T-cell (primary cell): ENCODE data around the gene OFD1. TPM values are rescaled to one million over a fixed set of nuclear protein-coding genes. Genes with fewer than 3 reads are reported as not detected.

Experiments
- ATAC-seq, 4 experiments: fragments of 200-7000 bp in 3 of 4; fragments of 150-1000 bp in 1 of 4; cut with Tn5 transposase; replicated peaks in 1 of 4; 1 replicate in 3 of 4; 2 replicates in 1 of 4; pipeline ENCODE4 v1.10.0; 2021; ENCODE audit warnings: moderate library complexity in 3 of 4, mild to moderate bottlenecking in 2 of 4, moderate number of reproducible peaks in 1 of 4
- CTCF ChIA-PET, 2 donors: fragments of 300-600 bp; sonication (Branson Sonifier 250); formaldehyde crosslinking; loops; one replicate each; lab custom pipeline; 2022; ENCODE audit warnings: antibody characterized with exemption in 2 of 2; lab: Charles Lee
- POLR2A ChIA-PET, 2 donors: fragments of 300-600 bp; sonication (Branson Sonifier 250); formaldehyde crosslinking; loops; one replicate each; lab custom pipeline; 2022; ENCODE audit warnings: antibody characterized with exemption in 2 of 2; lab: Charles Lee
- DNase-seq, 35 experiments: peaks; one replicate each; pipeline versions ENCODE4 v3.0.0 to v3.0.0-alpha.2; 2013 to 2023
- H3K27ac ChIP-seq: one replicate; pipeline ENCODE4 v1.5.1; 2013; ENCODE audit warnings: low read length
- H3K27me3 ChIP-seq, 2 experiments: replicated peaks in 1 of 2; 1 replicate in 1 of 2; 2 replicates in 1 of 2; pipeline versions ENCODE4 v1.6.1 to v1.7.0; 2013; ENCODE audit warnings: low read length in 1 of 2, mixed read lengths in 1 of 2; ENCODE audit not compliant: control insufficient read depth in 2 of 2, insufficient read depth in 2 of 2; ENCODE audit errors: extremely low read depth in 1 of 2
- H3K36me3 ChIP-seq, 2 donors: 1 replicate in 1 of 2; 2 replicates in 1 of 2; pipeline versions ENCODE4 v1.6.1 to v1.7.0; 2013; ENCODE audit warnings: low read length in 1 of 2; ENCODE audit not compliant: control insufficient read depth in 2 of 2, insufficient read depth in 1 of 2; ENCODE audit errors: extremely low read depth in 1 of 2
- H3K4me1 ChIP-seq, 2 experiments: 1 replicate in 1 of 2; 2 replicates in 1 of 2; pipeline versions ENCODE4 v1.6.1 to v1.7.0; 2013; ENCODE audit warnings: low read length in 2 of 2, mixed read lengths in 1 of 2; ENCODE audit not compliant: insufficient read depth in 2 of 2, control insufficient read depth in 1 of 2; ENCODE audit errors: extremely low read depth in 1 of 2
- H3K4me3 ChIP-seq, 2 donors: 1 replicate in 1 of 2; 2 replicates in 1 of 2; pipeline versions ENCODE4 v1.5.1 to v1.7.0; 2013; ENCODE audit warnings: mild to moderate bottlenecking in 2 of 2, low read length in 1 of 2, moderate library complexity in 1 of 2; ENCODE audit not compliant: control insufficient read depth in 1 of 2; ENCODE audit errors: extremely low read depth in 1 of 2
- H3K9me3 ChIP-seq: 2 replicates; pipeline ENCODE4 v1.7.0; 2013
- H3K27ac Mint-ChIP-seq, 2 donors: one replicate each; pipeline ENCODE4 v1.8.0; 2020 to 2021; ENCODE audit warnings: mild to moderate bottlenecking in 2 of 2, mixed read lengths in 2 of 2
- H3K27me3 Mint-ChIP-seq, 2 donors: one replicate each; pipeline ENCODE4 v1.8.0; 2021 to 2022; ENCODE audit warnings: mixed read lengths in 2 of 2
- H3K36me3 Mint-ChIP-seq: one replicate; pipeline ENCODE4 v1.8.0; 2021; ENCODE audit warnings: mixed read lengths
- H3K4me1 Mint-ChIP-seq, 3 donors: one replicate each; pipeline ENCODE4 v1.8.0; 2020 to 2022; ENCODE audit warnings: mixed read lengths in 3 of 3, mild to moderate bottlenecking in 1 of 3
- H3K4me3 Mint-ChIP-seq, 3 donors: one replicate each; pipeline ENCODE4 v1.8.0; 2020 to 2022; ENCODE audit warnings: mild to moderate bottlenecking in 3 of 3, mixed read lengths in 3 of 3, moderate library complexity in 3 of 3
- H3K9me3 Mint-ChIP-seq, 3 donors: one replicate each; pipeline ENCODE4 v1.8.0; 2020 to 2022; ENCODE audit warnings: mixed read lengths in 3 of 3
- WGBS: methylation state at CpG from one replicate; pipeline ENCODE4 v1.1.5; 2013; ENCODE audit warnings: missing lambda C conversion rate; ENCODE audit not compliant: insufficient coverage; 5-methylcytosine and 5-hydroxymethylcytosine counted together
- total RNA-seq, 35 experiments: library from RNA in 6 of 35; stranded (reverse) in 6 of 35; fragments of 120-200 nt in 1 of 35; gene quantifications; one replicate each; pipeline versions ENCODE4 v1.2.1 to v1.2.4 and lab custom pipeline; 2013 to 2026

OFD1 gene
- total RNA-seq, 5 donors from 2014 or later (not counting 1 experiment from before 2014, with no cell fraction given): 78.8 to 96.8 (median 89.3) TPM

DNA sequence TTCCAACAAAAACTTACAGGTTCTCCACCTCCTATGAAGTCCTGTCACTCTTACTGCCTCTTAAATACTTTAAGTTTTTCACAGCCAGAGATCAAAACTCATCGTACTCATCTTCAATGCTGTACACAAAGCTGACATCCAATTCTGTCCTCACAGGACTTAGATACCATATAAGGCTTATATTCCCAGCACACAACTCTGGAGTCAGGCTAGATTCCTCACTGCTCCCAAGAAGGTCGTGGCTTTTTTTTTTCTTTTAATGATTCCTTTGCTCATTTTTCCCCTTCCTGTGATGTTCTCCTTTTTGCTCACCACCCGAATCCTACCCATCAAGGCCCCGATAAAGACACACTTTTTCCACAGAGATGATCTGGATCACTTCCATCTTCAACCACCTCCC is 1.0 kb upstream of the OFD1 start:
- Histone ChIP-seq H3K9me3 (no peaks in the 10 kb centered on the region), H3K4me3 (peak overlapping the region in 1 of 2 donors; percentile 92), H3K4me1 (peaks cover 12 to 15% of the 10 kb centered on the region in 2 experiments), H3K36me3 (peaks cover 0 to 8% of the 10 kb centered on the region in 2 donors), H3K27ac (peak overlapping the region; percentile 98), H3K27me3 (no peaks in the 10 kb centered on the region)
- H3K27me3 Mint-ChIP-seq: peaks cover 0 to 7% of the 10 kb centered on the region in 2 donors
- ChIA-PET POLR2A (interaction anchor here in 1 of 2 donors (2.0 to 3.0 kb wide), 2 partner anchors 9 to 18 kb away, joined by 8 to 14 read pairs; no protein-coding TSS in a partner anchor), CTCF (interaction anchor here (0.6 to 1.9 kb wide), 4 partner anchors 8 to 64 kb away, joined by 3 to 9 read pairs (median 4); no protein-coding TSS in a partner anchor)
- H3K4me3 Mint-ChIP-seq: peak overlapping the region; percentile 83 to 94 (median 89)
- DNase-seq (no peak), ATAC-seq (no peak)
- 67% methylated on average over 1 of the region's 4 CpGs for WGBS
- peaks cover 47 to 75% (median 74%) of the 10 kb centered on the region in 3 donors for H3K4me1 Mint-ChIP-seq
- no peaks in the 10 kb centered on the region for H3K9me3 Mint-ChIP-seq
- H3K27ac Mint-ChIP-seq: peak overlapping the region; percentile 91 to 98
- peaks cover 32% of the 10 kb centered on the region for H3K36me3 Mint-ChIP-seq

- peak overlapping the region; percentile 79 for H3K27ac ChIP-seq
- ChIA-PET CTCF (no interaction called here), POLR2A (interaction anchor here (0.5 to 0.7 kb wide), 3 partner anchors 9 to 1982 kb away, joined by 3 to 4 read pairs (median 4); no protein-coding TSS in a partner anchor)
- H3K36me3 ChIP-seq: peaks cover 0 to 30% of the 10 kb centered on the region in 2 donors
- no peaks in the 10 kb centered on the region for H3K9me3 ChIP-seq
- H3K4me1 Mint-ChIP-seq: peaks cover 24 to 46% (median 33%) of the 10 kb centered on the region in 3 donors
- no peaks in the 10 kb centered on the region for H3K9me3 Mint-ChIP-seq
- no CpG with 5 or more reads among the region's 6 CpGs for WGBS
- peaks cover 14% of the 10 kb centered on the region for H3K36me3 Mint-ChIP-seq
- no peak overlapping the region for H3K4me3 ChIP-seq
- H3K4me1 ChIP-seq: peaks cover 0 to 8% of the 10 kb centered on the region in 2 experiments
- peaks cover 0 to 7% of the 10 kb centered on the region in 2 donors for H3K27me3 Mint-ChIP-seq
- ATAC-seq (no peak), DNase-seq (no peak)
- H3K4me3 Mint-ChIP-seq: peak overlapping the region in 1 of 3 donors; percentile 13
- peak overlapping the region; percentile 11 to 89 for H3K27ac Mint-ChIP-seq
- no peaks in the 10 kb centered on the region for H3K27me3 ChIP-seq
Observed at GRCh38 chrX:13741695-13742094, 7.1 kb downstream of the OFD1 start.

- WGBS: no CpG with 5 or more reads among the region's 13 CpGs
- DNase-seq (peak in 29 of 35 experiments; percentile 6 to 72 (median 23)), ATAC-seq (peak; percentile 45 to 91 (median 70))
- H3K9me3 ChIP-seq: no peaks in the 10 kb centered on the region
- peaks cover 0 to 8% of the 10 kb centered on the region in 2 experiments for H3K4me1 ChIP-seq
- ChIA-PET POLR2A (interaction anchor here in 1 of 2 donors (0.5 to 1.3 kb wide), 4 partner anchors 8 to 73 kb away, joined by 3 to 11 read pairs (median 3); partner anchors contain the start of genes OFD1 and TRAPPC2), CTCF (interaction anchor here (0.5 to 0.6 kb wide), 3 partner anchors 8 to 15 kb away, joined by 3 to 4 read pairs (median 3); no protein-coding TSS in a partner anchor)
- H3K36me3 ChIP-seq: peaks cover 0 to 31% of the 10 kb centered on the region in 2 donors
- Mint-ChIP-seq H3K36me3 (peaks cover 20% of the 10 kb centered on the region), H3K9me3 (no peaks in the 10 kb centered on the region), H3K27ac (peak overlapping the region; percentile 88 to 89), H3K4me3 (peak overlapping the region; percentile 50 to 70 (median 56)), H3K27me3 (peaks cover 0 to 5% of the 10 kb centered on the region in 2 donors), H3K4me1 (peaks cover 21 to 46% (median 29%) of the 10 kb centered on the region in 3 donors)
- peak overlapping the region; percentile 79 for H3K27ac ChIP-seq
- no peaks in the 10 kb centered on the region for H3K27me3 ChIP-seq
- peak overlapping the region in 1 of 2 donors; percentile 17 for H3K4me3 ChIP-seq
Observed at GRCh38 chrX:13742397-13743176, 8.0 kb downstream of the OFD1 start.

DNA sequence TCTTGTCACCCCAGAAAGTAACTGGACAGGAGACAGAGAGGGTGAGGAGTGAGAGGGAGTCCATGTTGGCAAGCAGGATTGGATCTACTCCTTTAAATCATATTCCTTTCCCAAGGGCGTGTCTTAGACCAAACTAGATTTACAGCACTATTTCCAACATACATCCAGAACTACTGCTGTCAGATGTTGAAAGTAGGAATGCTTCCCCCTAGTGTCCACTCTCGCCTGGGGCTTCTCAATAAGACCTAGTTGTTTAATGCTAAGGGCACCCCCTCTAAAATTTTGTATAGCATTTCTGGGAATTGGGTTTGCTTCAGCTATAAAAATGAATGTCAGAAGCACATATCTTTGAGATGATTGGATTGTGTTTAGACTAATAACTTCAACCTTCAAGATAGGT is 13.3 kb downstream of the OFD1 start:
- no peaks in the 10 kb centered on the region for H3K9me3 Mint-ChIP-seq
- no peaks in the 10 kb centered on the region for H3K27me3 Mint-ChIP-seq
- no peak overlapping the region for H3K27ac ChIP-seq
- ATAC-seq (peak in 3 of 4 experiments; percentile 37 to 57 (median 38)), DNase-seq (peak in 25 of 35 experiments; percentile 7 to 66 (median 22))
- peaks cover 0 to 42% of the 10 kb centered on the region in 2 donors for H3K36me3 ChIP-seq
- H3K4me1 ChIP-seq: peaks cover 0 to 6% of the 10 kb centered on the region in 2 experiments
- no peaks in the 10 kb centered on the region for H3K27me3 ChIP-seq
- no peak overlapping the region for H3K4me3 ChIP-seq
- H3K36me3 Mint-ChIP-seq: peaks cover 34% of the 10 kb centered on the region
- ChIA-PET CTCF (interaction anchor here (0.6 to 2.2 kb wide), 6 partner anchors 9 to 241 kb away, joined by 3 to 10 read pairs (median 4); partner anchors contain the start of genes OFD1 (in 1 of the 2) and TRAPPC2 (in 1 of the 2)), POLR2A (no interaction called here)
- WGBS: no CpG with 5 or more reads among the region's 2 CpGs
- H3K9me3 ChIP-seq: no peaks in the 10 kb centered on the region
- H3K4me3 Mint-ChIP-seq: no peak overlapping the region
- H3K27ac Mint-ChIP-seq: peak overlapping the region in 1 of 2 donors; percentile 66
- peaks cover 13 to 44% (median 22%) of the 10 kb centered on the region in 3 donors for H3K4me1 Mint-ChIP-seq

DNA sequence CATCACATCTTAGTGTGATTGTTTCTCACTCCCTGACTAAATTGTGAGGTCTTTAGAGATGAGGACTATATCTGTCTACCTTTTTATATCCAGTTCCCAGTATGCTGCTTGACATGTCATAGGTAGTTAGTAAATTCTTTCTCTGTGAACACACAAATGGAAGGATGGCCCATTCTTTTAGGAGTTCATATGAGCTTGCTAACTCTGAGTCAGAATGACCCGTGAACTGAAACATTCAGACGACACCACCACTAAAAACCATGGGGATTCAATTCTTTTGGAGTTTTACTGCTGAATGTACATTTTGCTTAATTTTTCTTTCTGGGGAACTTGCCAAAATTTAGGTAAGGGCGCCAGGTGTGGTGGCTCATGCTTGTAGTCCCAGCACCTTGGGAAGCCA is 13.9 kb downstream of the OFD1 start:
- H3K27ac Mint-ChIP-seq: no peak overlapping the region
- no peak overlapping the region for H3K4me3 Mint-ChIP-seq
- Histone ChIP-seq H3K36me3 (peaks cover 0 to 46% of the 10 kb centered on the region in 2 donors), H3K4me1 (peaks cover 0 to 6% of the 10 kb centered on the region in 2 experiments), H3K9me3 (no peaks in the 10 kb centered on the region), H3K4me3 (no peak overlapping the region), H3K27me3 (no peaks in the 10 kb centered on the region), H3K27ac (no peak overlapping the region)
- H3K4me1 Mint-ChIP-seq: peaks cover 8 to 43% (median 18%) of the 10 kb centered on the region in 3 donors
- WGBS: no CpG with 5 or more reads among the region's 3 CpGs
- peaks cover 38% of the 10 kb centered on the region for H3K36me3 Mint-ChIP-seq
- no peak for ATAC-seq
- no peak for DNase-seq
- ChIA-PET POLR2A (no interaction called here), CTCF (interaction anchor here (0.7 to 1.8 kb wide), 4 partner anchors 9 to 236 kb away, joined by 3 to 10 read pairs (median 3); partner anchors contain the start of genes OFD1 (in 1 of the 2) and TRAPPC2 (in 1 of the 2))
- no peaks in the 10 kb centered on the region for H3K27me3 Mint-ChIP-seq
- no peaks in the 10 kb centered on the region for H3K9me3 Mint-ChIP-seq

GRCh38 chrX:13750204-13750603 is 15.7 kb downstream of the OFD1 start:
- Histone ChIP-seq H3K4me1 (peaks cover 4 to 6% of the 10 kb centered on the region in 2 experiments), H3K27ac (peak overlapping the region; percentile 6), H3K9me3 (no peaks in the 10 kb centered on the region), H3K36me3 (peaks cover 0 to 40% of the 10 kb centered on the region in 2 donors), H3K27me3 (no peaks in the 10 kb centered on the region), H3K4me3 (no peak overlapping the region)
- Mint-ChIP-seq H3K27me3 (no peaks in the 10 kb centered on the region), H3K9me3 (no peaks in the 10 kb centered on the region), H3K27ac (peak overlapping the region; percentile 63 to 64), H3K4me3 (no peak overlapping the region), H3K36me3 (peaks cover 38% of the 10 kb centered on the region), H3K4me1 (peaks cover 14 to 44% (median 25%) of the 10 kb centered on the region in 3 donors)
- CTCF ChIA-PET: interaction anchor here (0.7 to 1.5 kb wide), 6 partner anchors 15 to 1556 kb away, joined by 3 to 4 read pairs (median 3); partner anchors contain the start of genes OFD1 (in 2 of the 2) and TRAPPC2 (in 2 of the 2)
- DNase-seq (peak in 5 of 35 experiments; percentile 8 to 55 (median 10)), ATAC-seq (peak; percentile 55 to 66 (median 64))
- POLR2A ChIA-PET: interaction anchor here in 1 of 2 donors (0.6 kb wide), 1 partner anchor 13 kb away, joined by 3 read pairs; no protein-coding TSS in a partner anchor
